Left ventricle myocardium superior (tissue), 1 donor: ENCODE data around the gene CACNA2D4. TPM values are rescaled to one million over a fixed set of nuclear protein-coding genes. Genes with fewer than 3 reads are reported as not detected.

ENCODE experiments used
- ATAC-seq: fragments of 200-7000 bp; cut with Tn5 transposase; one replicate; pipeline ENCODE4 v1.9.1; 2020; ENCODE audit warnings: mild to moderate bottlenecking, moderate library complexity
- DNase-seq: peaks from one replicate; pipeline ENCODE4 v3.0.0-alpha.2; 2020
- intact Hi-C: fragments of 100-400 bp; cut with micrococcal nuclease; formaldehyde crosslinking; loops from one replicate; pipeline ENCODE4 v1.11.0; 2022
- total RNA-seq: library from RNA; stranded (reverse); fragmentation: NEBNext Ultra II Directional; extraction: Animal tissue kit (Norgen Biotek cat#: 25700); gene quantifications from one replicate; pipeline ENCODE4 v1.2.1, GENCODE V29; 2021
- donor health status: DM: no; HTN: yes; CAD: no; lungs with severe emphysema.

CACNA2D4 gene
- total RNA-seq, 1 donor from 2014 or later: 1.0 TPM

DNA sequence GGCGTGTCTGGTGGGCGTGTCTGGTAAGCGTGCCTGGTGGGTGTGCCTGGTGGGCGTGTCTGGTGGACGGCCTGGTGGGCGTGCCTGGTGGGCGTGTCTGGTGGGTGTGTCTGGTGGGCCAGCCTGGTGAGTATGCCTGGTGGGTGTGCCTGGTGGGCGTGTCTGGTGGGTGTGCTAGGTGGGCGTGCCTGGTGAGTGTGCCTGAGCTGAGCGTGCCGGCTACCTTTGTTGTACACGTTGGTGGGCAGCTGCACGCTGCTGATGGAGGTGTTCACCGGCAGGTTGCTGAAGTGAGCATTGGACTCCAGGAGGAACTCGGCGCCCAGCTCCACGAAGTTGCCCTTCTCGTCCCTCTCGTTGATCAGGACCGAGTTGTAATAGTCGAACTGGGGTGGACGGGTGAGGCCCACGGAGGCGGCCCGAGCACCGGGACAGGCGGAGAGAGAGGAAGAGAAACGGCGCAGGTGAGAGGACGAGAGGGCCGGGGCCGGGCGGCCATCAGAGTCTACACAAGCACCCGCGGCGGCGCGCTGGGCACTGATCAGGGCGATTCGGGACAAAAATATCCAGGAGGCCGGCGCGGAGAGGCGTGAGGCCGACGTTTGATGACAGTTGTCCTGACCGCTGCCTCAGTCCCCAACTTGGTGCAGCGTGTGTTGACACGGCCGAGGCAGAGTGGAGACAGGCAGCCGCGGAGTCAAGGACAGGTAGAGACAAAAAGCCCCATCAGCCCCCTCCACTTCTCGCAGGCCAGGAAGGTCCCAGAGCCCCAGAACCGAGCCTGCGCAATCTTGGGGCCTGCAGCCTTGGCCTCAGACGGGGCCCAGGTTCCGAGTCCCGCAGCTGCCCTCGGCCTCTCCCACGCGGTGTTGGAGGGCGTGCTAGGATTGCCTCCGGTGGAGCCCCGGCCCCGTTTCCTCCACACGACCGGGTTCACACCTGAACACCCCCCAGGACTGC lies 10.5 kb downstream of the CACNA2D4 start:
- intact Hi-C loops: no loop called here
- ATAC-seq: peak; percentile 47
- DNase-seq: no peak

DNA sequence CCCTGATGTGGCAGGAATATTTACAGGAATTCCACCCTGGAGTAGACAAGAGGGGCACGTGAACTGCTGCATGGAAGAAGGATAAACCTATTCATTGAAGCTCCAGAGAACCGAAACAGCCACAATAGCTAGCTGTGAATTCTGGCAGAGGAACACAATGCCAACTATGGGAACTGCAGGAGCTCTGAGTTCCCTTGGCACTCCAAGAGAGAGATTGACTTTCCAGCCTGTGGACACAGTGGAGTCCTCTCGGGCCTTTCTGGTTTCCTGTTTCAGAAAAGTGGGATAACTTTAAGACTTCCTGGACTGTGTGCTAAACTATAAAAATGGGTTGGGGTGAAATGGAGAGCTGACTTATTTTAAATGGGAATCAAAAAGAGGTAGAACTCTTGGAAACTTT lies 11.9 kb downstream of the CACNA2D4 start:
- DNase-seq (no peak), ATAC-seq (peak; percentile 83)
- intact Hi-C loops: no loop called here

- intact Hi-C loops: no loop called here
- DNase-seq (no peak), ATAC-seq (no peak)
Measured at GRCh38 chr12:1904875-1905274, 13.6 kb downstream of the CACNA2D4 start.

DNA sequence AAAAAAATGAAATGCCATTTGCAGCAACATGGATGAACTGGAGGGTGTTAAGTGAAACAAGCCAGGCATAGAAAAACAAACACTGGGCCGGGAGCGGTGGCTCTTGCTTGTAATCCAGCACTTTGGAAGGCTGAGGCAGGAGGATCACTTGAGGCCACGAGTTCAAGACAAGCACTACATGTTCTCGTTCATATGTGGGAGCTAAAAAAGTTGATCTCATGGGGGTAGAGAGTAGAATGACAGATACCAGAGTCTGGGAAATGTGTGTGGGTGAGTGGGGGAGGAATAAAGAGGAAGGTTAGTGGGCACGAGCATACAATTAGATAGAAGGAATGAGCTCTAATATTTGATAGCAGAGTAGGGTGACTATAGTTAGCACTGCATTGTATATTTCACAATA lies 21.5 kb downstream of the CACNA2D4 start:
- ATAC-seq: no peak
- intact Hi-C loops: no loop called here
- no peak for DNase-seq

- ATAC-seq (no peak), DNase-seq (no peak)
- intact Hi-C loops: no loop called here
Measured at GRCh38 chr12:1890810-1891209, 27.6 kb downstream of the CACNA2D4 start.

DNA sequence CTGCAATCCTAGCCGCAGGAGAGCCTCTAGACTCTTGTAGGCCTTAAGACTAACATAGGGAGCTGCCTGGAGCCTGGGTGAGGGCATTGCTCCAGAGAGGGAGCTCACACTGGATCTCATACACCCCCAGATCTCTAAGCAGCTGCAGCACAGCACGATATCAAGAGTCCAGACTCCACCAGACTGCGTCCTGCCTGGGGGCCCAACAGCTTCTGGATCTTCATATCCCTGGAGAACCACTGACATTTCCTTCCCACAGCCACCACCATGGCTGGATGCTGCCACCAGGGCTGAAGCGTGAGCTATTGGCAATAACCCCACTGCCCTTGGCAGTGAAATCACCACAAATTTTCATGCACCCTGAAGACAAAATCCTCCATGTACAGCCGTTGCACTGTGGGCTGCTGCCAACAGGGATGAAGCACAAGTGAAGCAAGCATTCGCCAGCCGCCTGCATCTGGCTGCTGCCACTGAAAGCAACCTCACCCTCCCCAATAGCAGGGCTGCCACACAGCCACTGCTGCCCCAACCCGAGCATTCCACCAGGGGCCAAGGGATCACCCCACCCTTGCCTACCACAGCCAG lies 28.2 kb downstream of the CACNA2D4 start:
- ATAC-seq: no peak
- intact Hi-C loops: no loop called here
- DNase-seq: no peak

DNA sequence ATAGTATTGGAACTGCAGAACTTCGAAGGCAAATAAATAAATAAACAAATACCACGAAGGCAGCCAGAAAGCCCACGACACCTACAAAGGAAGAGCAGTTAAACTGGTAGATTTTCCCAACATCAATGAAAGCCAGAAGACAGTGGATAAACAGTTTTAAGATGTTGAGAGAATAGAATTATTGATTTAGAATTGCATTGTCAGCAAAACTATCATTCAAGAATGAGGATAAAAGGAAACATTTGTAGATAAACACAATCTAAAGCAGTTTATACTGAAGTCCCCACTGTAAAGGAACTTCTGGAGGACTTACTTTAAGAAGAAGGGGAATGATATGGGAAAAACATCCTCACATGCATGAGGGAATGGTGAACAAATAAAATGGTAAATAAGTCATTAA lies 29.5 kb downstream of the CACNA2D4 start:
- DNase-seq (no peak), ATAC-seq (no peak)
- intact Hi-C loops: no loop called here

GRCh38 chr12:1886396-1887008 lies 31.9 kb downstream of the CACNA2D4 start:
- intact Hi-C loops: no loop called here
- DNase-seq: no peak
- no peak for ATAC-seq

- no peak for ATAC-seq
- intact Hi-C loops: no loop called here
- no peak for DNase-seq
Measured at GRCh38 chr12:1885599-1886245, 32.7 kb downstream of the CACNA2D4 start.

GRCh38 chr12:1885082-1885596 lies 33.3 kb downstream of the CACNA2D4 start:
- intact Hi-C loops: no loop called here
- DNase-seq: no peak
- no peak for ATAC-seq

GRCh38 chr12:1884651-1885050 lies 33.8 kb downstream of the CACNA2D4 start:
- DNase-seq: no peak
- intact Hi-C loops: no loop called here
- ATAC-seq: no peak

- DNase-seq (no peak), ATAC-seq (no peak)
- intact Hi-C loops: no loop called here
Measured at GRCh38 chr12:1883513-1883912, 34.9 kb downstream of the CACNA2D4 start.

DNA sequence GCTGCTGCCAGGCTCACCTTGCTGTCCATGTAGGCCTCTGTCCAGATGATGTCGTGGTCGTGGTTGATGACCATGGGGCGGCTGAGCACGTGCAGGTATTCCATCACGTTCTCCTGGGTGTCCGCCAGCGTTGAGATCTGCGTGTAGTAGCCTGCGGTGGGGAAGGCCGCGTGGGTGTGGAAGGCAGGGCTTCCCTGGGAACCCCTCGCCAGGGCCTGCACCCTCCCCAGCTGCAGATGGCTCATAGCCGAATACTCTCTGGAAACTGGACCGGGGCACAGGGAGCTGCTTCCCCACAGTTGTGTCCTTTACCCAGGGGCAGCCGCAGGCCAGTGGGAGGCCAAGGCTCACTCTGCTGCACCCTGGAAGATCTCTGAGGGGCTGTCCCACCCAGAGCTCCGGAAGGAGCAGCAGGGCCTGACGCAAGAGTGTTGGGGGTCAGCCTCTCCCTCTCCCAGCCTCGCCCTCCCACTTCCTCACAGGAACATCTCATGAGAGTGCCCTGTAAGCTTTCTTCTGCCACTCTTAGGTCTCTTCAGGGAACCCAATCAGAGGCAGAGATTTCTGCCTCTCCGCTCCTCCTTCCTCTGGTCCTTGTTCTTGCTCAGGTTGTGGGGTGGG lies 35.5 kb downstream of the CACNA2D4 start:
- no peak for ATAC-seq
- no peak for DNase-seq
- intact Hi-C loops: no loop called here

GRCh38 chr12:1882405-1882804 lies 36.0 kb downstream of the CACNA2D4 start:
- ATAC-seq (no peak), DNase-seq (no peak)
- intact Hi-C loops: no loop called here

DNA sequence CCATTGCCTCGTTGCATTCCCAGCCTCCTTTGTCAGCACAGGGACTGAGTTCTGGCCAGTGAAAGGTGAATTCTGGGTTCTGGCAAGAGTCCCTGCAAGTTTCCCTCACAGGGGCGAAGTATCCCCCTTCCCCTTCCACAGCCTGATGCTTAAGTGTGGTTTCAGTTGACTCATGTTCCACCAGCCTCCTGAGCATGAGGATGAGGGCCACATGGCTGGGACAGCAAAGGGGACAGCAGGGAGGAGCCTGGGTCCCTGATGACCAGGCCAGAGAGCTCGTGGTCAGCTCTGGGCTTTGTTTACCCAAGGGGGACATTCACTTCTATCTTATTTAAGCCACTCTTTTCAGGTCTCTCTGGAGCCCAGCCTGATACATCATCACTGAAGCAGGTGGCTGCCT lies 36.5 kb downstream of the CACNA2D4 start:
- ATAC-seq (no peak), DNase-seq (no peak)
- intact Hi-C loops: no loop called here

GRCh38 chr12:1881301-1881700 lies 37.2 kb downstream of the CACNA2D4 start:
- ATAC-seq (no peak), DNase-seq (no peak)
- intact Hi-C loops: no loop called here

- ATAC-seq (no peak), DNase-seq (no peak)
- intact Hi-C loops: no loop called here
Measured at GRCh38 chr12:1880876-1881275, 37.6 kb downstream of the CACNA2D4 start.

DNA sequence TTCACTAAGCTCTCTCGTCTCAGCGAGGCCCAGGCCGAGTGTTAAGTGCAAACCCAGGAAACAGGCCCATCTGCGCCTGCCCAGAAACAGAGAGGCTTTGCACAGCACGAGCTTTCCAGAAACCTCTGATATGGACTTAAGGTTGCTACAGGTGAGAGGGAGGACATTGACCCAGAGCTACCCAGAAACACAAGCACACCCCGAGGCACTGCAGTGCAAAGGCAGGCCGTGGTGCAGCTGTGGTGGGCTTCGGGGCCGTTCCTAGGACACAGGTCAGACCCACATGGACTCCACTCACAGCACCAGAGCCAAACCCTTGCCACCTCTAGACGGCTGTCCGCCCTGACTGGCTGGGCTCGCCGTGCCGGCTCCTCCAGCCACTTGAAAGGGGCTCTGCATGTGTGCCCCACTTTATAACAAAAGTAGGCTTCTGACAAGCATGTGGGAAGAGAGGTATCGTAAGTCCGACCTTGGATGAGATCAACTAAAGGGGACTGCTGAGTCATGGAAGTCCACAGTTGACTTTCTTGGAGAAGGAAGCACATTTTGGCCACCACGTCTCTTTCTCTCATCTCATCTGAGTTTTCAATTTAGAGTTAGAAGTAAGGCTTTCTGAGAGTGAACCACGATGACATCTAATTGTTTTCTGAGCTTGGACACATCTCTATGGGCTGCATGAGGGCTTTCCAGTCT lies 38.2 kb downstream of the CACNA2D4 start:
- ATAC-seq: no peak
- no peak for DNase-seq
- intact Hi-C loops: no loop called here

DNA sequence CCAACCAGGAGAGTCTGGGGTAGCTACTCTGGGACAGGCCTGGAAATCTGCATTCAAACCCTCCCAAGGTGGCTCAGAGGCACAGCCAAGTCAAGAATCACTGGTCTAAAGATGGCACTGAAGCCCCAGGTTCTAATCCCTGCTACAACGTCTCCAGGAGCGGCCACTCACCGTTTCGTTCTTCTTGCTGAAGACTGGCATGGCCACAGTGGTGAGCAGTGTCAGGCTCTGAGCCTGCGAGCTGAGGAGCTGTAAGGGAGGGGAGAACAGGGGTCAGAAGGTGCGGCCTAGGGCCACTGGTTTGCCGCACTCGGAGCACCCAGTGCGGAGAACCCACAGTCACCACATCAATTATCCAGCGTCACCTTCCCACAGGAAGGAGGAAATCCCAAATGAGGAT lies 38.8 kb downstream of the CACNA2D4 start:
- no peak for ATAC-seq
- no peak for DNase-seq
- intact Hi-C loops: no loop called here
